Esophagus mucosa (tissue), 1 donor: ENCODE results near the gene PKP1. TPM values are rescaled to one million over a fixed set of nuclear protein-coding genes. Genes with fewer than 3 reads are reported as not detected.

Experiments used
- ATAC-seq: fragments of 200-7000 bp; cut with Tn5 transposase; one replicate; pipeline ENCODE4 v1.9.1; 2020
- total RNA-seq: library from RNA; stranded (reverse); gene quantifications from one replicate; pipeline ENCODE4 v1.2.4, GENCODE V29; 2023
- donor health status: DM: yes; HTN: yes; CAD: no.

PKP1 gene
- total RNA-seq, 1 donor from 2014 or later = 608 TPM

- peak; percentile 62 for ATAC-seq
Observed at GRCh38 chr1:201260236-201260590, 23.1 kb upstream of the PKP1 start.

- peak; percentile 77 for ATAC-seq
Observed at GRCh38 chr1:201260648-201261311, 22.5 kb upstream of the PKP1 start.

- peak; percentile 2 for ATAC-seq
Observed at GRCh38 chr1:201261771-201262547, 21.3 kb upstream of the PKP1 start.

GRCh38 chr1:201262963-201263608, 20.2 kb upstream of the PKP1 start:
- no peak for ATAC-seq

GRCh38 chr1:201264072-201264471, 19.2 kb upstream of the PKP1 start:
- ATAC-seq = no peak

- ATAC-seq = no peak
Observed at GRCh38 chr1:201264554-201264953, 18.8 kb upstream of the PKP1 start.

- ATAC-seq = no peak
Observed at GRCh38 chr1:201265756-201266155, 17.6 kb upstream of the PKP1 start.

GRCh38 chr1:201266276-201266675, 17.0 kb upstream of the PKP1 start:
- no peak for ATAC-seq

- ATAC-seq = peak; percentile 91
Observed at GRCh38 chr1:201266774-201267173, 16.5 kb upstream of the PKP1 start.

GRCh38 chr1:201267481-201268229, 15.7 kb upstream of the PKP1 start:
- ATAC-seq = peak; percentile 21

GRCh38 chr1:201268604-201269151, 14.6 kb upstream of the PKP1 start:
- peak; percentile 19 for ATAC-seq

GRCh38 chr1:201269281-201269680, 14.0 kb upstream of the PKP1 start:
- ATAC-seq = peak; percentile 71

- peak; percentile 19 for ATAC-seq
Observed at GRCh38 chr1:201269900-201270410, 13.4 kb upstream of the PKP1 start.

GRCh38 chr1:201270616-201271390, 12.5 kb upstream of the PKP1 start:
- no peak for ATAC-seq

- ATAC-seq = no peak
Observed at GRCh38 chr1:201272799-201273198, 10.5 kb upstream of the PKP1 start.

GRCh38 chr1:201274616-201275252, 8.6 kb upstream of the PKP1 start:
- ATAC-seq = no peak

GRCh38 chr1:201275253-201275666, 8.0 kb upstream of the PKP1 start:
- peak; percentile 94 for ATAC-seq

- peak; percentile 87 for ATAC-seq
Observed at GRCh38 chr1:201276891-201277290, 6.4 kb upstream of the PKP1 start.

GRCh38 chr1:201277441-201277840, 5.9 kb upstream of the PKP1 start:
- no peak for ATAC-seq

- ATAC-seq = no peak
Observed at GRCh38 chr1:201279313-201279712, 4.0 kb upstream of the PKP1 start.

GRCh38 chr1:201280884-201281283, 2.4 kb upstream of the PKP1 start:
- no peak for ATAC-seq
